Stimulated activated naive B cell treated with anti-CD40 and anti-IgM and Interleukin-4, amounts not matched to agents 10 μg/mL and 1 μg/mL and 100 μg/mL, for 72 hours (primary cell): ENCODE measurements around the gene PLCB3.
A peak's percentile ranks its signal among the peaks of the same experiment; 100 is the strongest.

ENCODE experiments used
- ATAC-seq, 2 donors: fragments of 150-1000 bp; cut with Tn5 transposase; replicated peaks; 2 replicates each; pipeline ENCODE4 v1.10.0; 2021; ENCODE audit warnings: moderate library complexity in 1 of 2
- DNase-seq: peaks from one replicate; pipeline ENCODE4 v3.0.0; 2021
- H3K27ac Mint-ChIP-seq: one replicate; pipeline ENCODE4 v1.8.0; 2022; ENCODE audit warnings: mild to moderate bottlenecking, mixed read lengths
- H3K27me3 Mint-ChIP-seq, 2 donors: one replicate each; pipeline ENCODE4 v1.8.0; 2022; ENCODE audit warnings: mixed read lengths in 2 of 2
- H3K36me3 Mint-ChIP-seq, 2 donors: one replicate each; pipeline ENCODE4 v1.8.0; 2022; ENCODE audit warnings: mixed read lengths in 2 of 2, mild to moderate bottlenecking in 1 of 2
- H3K4me1 Mint-ChIP-seq, 2 donors: one replicate each; pipeline ENCODE4 v1.8.0; 2022; ENCODE audit warnings: mixed read lengths in 2 of 2, mild to moderate bottlenecking in 1 of 2
- H3K4me3 Mint-ChIP-seq, 2 donors: one replicate each; pipeline ENCODE4 v1.8.0; 2022; ENCODE audit warnings: mild to moderate bottlenecking in 2 of 2, mixed read lengths in 2 of 2, moderate library complexity in 1 of 2
- H3K9me3 Mint-ChIP-seq, 2 donors: one replicate each; pipeline ENCODE4 v1.8.0; 2022; ENCODE audit warnings: mixed read lengths in 2 of 2, mild to moderate bottlenecking in 1 of 2

PLCB3 gene

GRCh38 chr11:64246871-64247728, 4.2 kb upstream of the PLCB3 start, which contains the start of gene PPP1R14B:
TSS of gene PPP1R14B (minus strand) at chr11:64246943. CDS start at chr11:64246673, 270 bp downstream.
- Mint-ChIP-seq H3K36me3 (peaks cover 10 to 27% of the 10 kb centered on the region in 2 donors), H3K27ac (peak within 1 kb of the TSS; percentile 96), H3K27me3 (no peaks in the 10 kb centered on the region), H3K4me1 (peaks cover 27 to 70% of the 10 kb centered on the region in 2 donors), H3K9me3 (no peaks in the 10 kb centered on the region), H3K4me3 (peak within 1 kb of the TSS; percentile 94 to 95)
- DNase-seq = peak; percentile 77
- peak; percentile 57 to 67 for ATAC-seq

GRCh38 chr11:64247729-64248531, 3.4 kb upstream of the PLCB3 start:
- DNase-seq (no peak), ATAC-seq (no peak)
- Mint-ChIP-seq H3K27ac (peak overlapping the region; percentile 20), H3K27me3 (no peaks in the 10 kb centered on the region), H3K4me3 (peak overlapping the region; percentile 89 to 94), H3K9me3 (no peaks in the 10 kb centered on the region), H3K4me1 (peaks cover 25 to 68% of the 10 kb centered on the region in 2 donors), H3K36me3 (peaks cover 6 to 19% of the 10 kb centered on the region in 2 donors)

- Mint-ChIP-seq H3K27me3 (no peaks in the 10 kb centered on the region), H3K4me1 (peaks cover 20 to 66% of the 10 kb centered on the region in 2 donors), H3K36me3 (peaks cover under 1 to 13% of the 10 kb centered on the region in 2 donors), H3K9me3 (no peaks in the 10 kb centered on the region), H3K4me3 (peak overlapping the region in 1 of 2 donors; percentile 94), H3K27ac (peak overlapping the region; percentile 20)
- DNase-seq (no peak), ATAC-seq (no peak)
Measured at GRCh38 chr11:64248578-64248977, 2.8 kb upstream of the PLCB3 start.

- ATAC-seq (no peak), DNase-seq (no peak)
- Mint-ChIP-seq H3K36me3 (peaks cover 0 to 12% of the 10 kb centered on the region in 2 donors), H3K4me3 (no peak overlapping the region), H3K9me3 (no peaks in the 10 kb centered on the region), H3K27me3 (no peaks in the 10 kb centered on the region), H3K4me1 (peaks cover 22 to 66% of the 10 kb centered on the region in 2 donors), H3K27ac (no peak overlapping the region)
Measured at GRCh38 chr11:64249038-64249437, 2.3 kb upstream of the PLCB3 start.

- ATAC-seq (no peak), DNase-seq (no peak)
- Mint-ChIP-seq H3K27ac (peak overlapping the region; percentile 37), H3K27me3 (no peaks in the 10 kb centered on the region), H3K9me3 (no peaks in the 10 kb centered on the region), H3K4me1 (peaks cover 23 to 62% of the 10 kb centered on the region in 2 donors), H3K4me3 (peak overlapping the region in 1 of 2 donors; percentile 86), H3K36me3 (peaks cover 0 to 9% of the 10 kb centered on the region in 2 donors)
Measured at GRCh38 chr11:64249563-64250414, 1.5 kb upstream of the PLCB3 start.

- no peak for ATAC-seq
- no peak for DNase-seq
- no peak overlapping the region for H3K27ac Mint-ChIP-seq
- peaks cover 0 to 12% of the 10 kb centered on the region in 2 donors for H3K36me3 Mint-ChIP-seq
- H3K4me1 Mint-ChIP-seq = peaks cover 23 to 55% of the 10 kb centered on the region in 2 donors
- peak overlapping the region; percentile 82 to 86 for H3K4me3 Mint-ChIP-seq
- no peaks in the 10 kb centered on the region for H3K27me3 Mint-ChIP-seq
- H3K9me3 Mint-ChIP-seq = no peaks in the 10 kb centered on the region
Measured at GRCh38 chr11:64250415-64251015, 815 bp upstream of the PLCB3 start.

GRCh38 chr11:64251753-64252002, 348 bp downstream of the PLCB3 start:
- no peak for ATAC-seq
- Mint-ChIP-seq H3K4me1 (peaks cover 23 to 55% of the 10 kb centered on the region in 2 donors), H3K27me3 (no peaks in the 10 kb centered on the region), H3K36me3 (peaks cover 4 to 9% of the 10 kb centered on the region in 2 donors), H3K4me3 (peak overlapping the region; percentile 93 to 96), H3K9me3 (no peaks in the 10 kb centered on the region), H3K27ac (peak overlapping the region; percentile 89)
- DNase-seq = no peak

GRCh38 chr11:64252003-64252872, 908 bp downstream of the PLCB3 start:
- Mint-ChIP-seq H3K9me3 (no peaks in the 10 kb centered on the region), H3K4me1 (peaks cover 20 to 49% of the 10 kb centered on the region in 2 donors), H3K27ac (peak overlapping the region; percentile 89), H3K36me3 (peaks cover 5 to 10% of the 10 kb centered on the region in 2 donors), H3K27me3 (no peaks in the 10 kb centered on the region), H3K4me3 (peak overlapping the region; percentile 93 to 96)
- no peak for DNase-seq
- ATAC-seq = no peak

GRCh38 chr11:64253043-64253442, 1.7 kb downstream of the PLCB3 start:
- H3K27ac Mint-ChIP-seq = peak overlapping the region; percentile 14
- no peak for DNase-seq
- peaks cover 11 to 17% of the 10 kb centered on the region in 2 donors for H3K36me3 Mint-ChIP-seq
- no peak overlapping the region for H3K4me3 Mint-ChIP-seq
- no peaks in the 10 kb centered on the region for H3K27me3 Mint-ChIP-seq
- no peak for ATAC-seq
- H3K4me1 Mint-ChIP-seq = peaks cover 16 to 41% of the 10 kb centered on the region in 2 donors
- no peaks in the 10 kb centered on the region for H3K9me3 Mint-ChIP-seq

- ATAC-seq (no peak), DNase-seq (no peak)
- H3K27ac Mint-ChIP-seq = peak overlapping the region; percentile 14
- no peaks in the 10 kb centered on the region for H3K27me3 Mint-ChIP-seq
- H3K4me1 Mint-ChIP-seq = peaks cover 16 to 41% of the 10 kb centered on the region in 2 donors
- H3K9me3 Mint-ChIP-seq = no peaks in the 10 kb centered on the region
- peaks cover 15 to 19% of the 10 kb centered on the region in 2 donors for H3K36me3 Mint-ChIP-seq
- H3K4me3 Mint-ChIP-seq = no peak overlapping the region
Measured at GRCh38 chr11:64253481-64253880, 2.2 kb downstream of the PLCB3 start.

GRCh38 chr11:64254326-64254725, 3.0 kb downstream of the PLCB3 start:
- Mint-ChIP-seq H3K27ac (no peak overlapping the region), H3K36me3 (peaks cover 19 to 25% of the 10 kb centered on the region in 2 donors)
- no peak for ATAC-seq

GRCh38 chr11:64255135-64256128, 4.1 kb downstream of the PLCB3 start:
- Mint-ChIP-seq H3K36me3 (peaks cover 29 to 36% of the 10 kb centered on the region in 2 donors), H3K27me3 (no peaks in the 10 kb centered on the region), H3K4me1 (peaks cover 28 to 45% of the 10 kb centered on the region in 2 donors), H3K9me3 (no peaks in the 10 kb centered on the region), H3K4me3 (no peak overlapping the region), H3K27ac (no peak overlapping the region)
- DNase-seq (no peak), ATAC-seq (no peak)

More at GRCh38 chr11:64254326-64254725, 3.0 kb downstream of the PLCB3 start:
- DNase-seq = no peak
- H3K4me3 Mint-ChIP-seq = no peak overlapping the region
- no peaks in the 10 kb centered on the region for H3K27me3 Mint-ChIP-seq
- peaks cover 18 to 38% of the 10 kb centered on the region in 2 donors for H3K4me1 Mint-ChIP-seq
- H3K9me3 Mint-ChIP-seq = no peaks in the 10 kb centered on the region
